Mesenchymal stem cell (in vitro differentiated cells and primary cell): ENCODE measurements around the gene ARID1B.

Experiments used
- DNase-seq: peaks from one replicate; pipeline ENCODE4 v3.0.0-alpha.2; 2013
- H2AFZ ChIP-seq: one replicate; pipeline ENCODE4 v1.6.1; 2013; ENCODE audit warnings: low read depth, mild to moderate bottlenecking, control low read depth, inconsistent platforms, low read length, moderate library complexity
- H2AK5ac ChIP-seq: 2 replicates; pipeline ENCODE4 v1.6.1; 2013; ENCODE audit warnings: low read length, moderate library complexity, mild to moderate bottlenecking, inconsistent platforms; ENCODE audit not compliant: severe bottlenecking
- H2BK120ac ChIP-seq: one replicate; pipeline ENCODE4 v1.6.1; 2013; ENCODE audit warnings: low read depth, mild to moderate bottlenecking, inconsistent platforms, low read length, moderate library complexity
- H2BK12ac ChIP-seq, 2 experiments: one replicate each; pipeline ENCODE4 v1.6.1; 2013; ENCODE audit warnings: inconsistent platforms in 2 of 2, low read length in 2 of 2, mild to moderate bottlenecking in 2 of 2, moderate library complexity in 2 of 2, control low read depth in 1 of 2
- H2BK15ac ChIP-seq: one replicate; pipeline ENCODE4 v1.6.1; 2013; ENCODE audit warnings: mild to moderate bottlenecking, low read depth, inconsistent platforms; ENCODE audit not compliant: poor library complexity, severe bottlenecking
- H2BK5ac ChIP-seq: 2 replicates; pipeline ENCODE4 v1.6.1; 2013; ENCODE audit warnings: low read depth, mild to moderate bottlenecking, low read length, control low read depth, inconsistent platforms; ENCODE audit not compliant: poor library complexity, severe bottlenecking
- H3K14ac ChIP-seq, 2 experiments: one replicate each; pipeline ENCODE4 v1.6.1; 2013; ENCODE audit warnings: inconsistent platforms in 2 of 2, low read length in 2 of 2, control low read depth in 1 of 2, mild to moderate bottlenecking in 1 of 2, moderate library complexity in 1 of 2
- H3K18ac ChIP-seq, 2 experiments: one replicate each; pipeline ENCODE4 v1.6.1; 2013; ENCODE audit warnings: inconsistent platforms in 2 of 2, low read length in 2 of 2, control low read depth in 1 of 2, low read depth in 1 of 2, mild to moderate bottlenecking in 1 of 2
- H3K23ac ChIP-seq, 2 experiments: one replicate each; pipeline ENCODE4 v1.6.1; 2013; ENCODE audit warnings: inconsistent platforms in 2 of 2, low read length in 2 of 2, mild to moderate bottlenecking in 2 of 2, moderate library complexity in 2 of 2, control low read depth in 1 of 2
- H3K27ac ChIP-seq: 2 replicates; pipeline ENCODE4 v1.5.1; 2013; ENCODE audit warnings: mild to moderate bottlenecking, moderate library complexity, low read length, control low read depth, inconsistent platforms; ENCODE audit not compliant: poor library complexity, severe bottlenecking
- H3K27me3 ChIP-seq, 2 experiments: 2 replicates each; pipeline versions ENCODE4 v1.6.1 to v1.7.0; 2013; ENCODE audit warnings: low read length in 2 of 2, mild to moderate bottlenecking in 2 of 2, moderate library complexity in 2 of 2, control low read depth in 1 of 2, inconsistent platforms in 1 of 2; ENCODE audit not compliant: control insufficient read depth in 1 of 2, insufficient read depth in 1 of 2
- H3K36me3 ChIP-seq, 2 experiments: 2 replicates each; pipeline versions ENCODE4 v1.6.1 to v1.7.0; 2013; ENCODE audit warnings: low read length in 2 of 2, control low read depth in 1 of 2, inconsistent platforms in 1 of 2, low read depth in 1 of 2, mild to moderate bottlenecking in 1 of 2; ENCODE audit not compliant: insufficient read depth in 2 of 2, control insufficient read depth in 1 of 2
- H3K4ac ChIP-seq, 2 experiments: one replicate each; pipeline ENCODE4 v1.6.1; 2013; ENCODE audit warnings: inconsistent platforms in 2 of 2, low read length in 2 of 2, mild to moderate bottlenecking in 2 of 2, moderate library complexity in 2 of 2, control low read depth in 1 of 2, low read depth in 1 of 2
- H3K4me1 ChIP-seq: 2 replicates; pipeline ENCODE4 v1.6.1; 2013; ENCODE audit warnings: low read depth, low read length, control low read depth; ENCODE audit not compliant: control insufficient read depth, insufficient read depth
- H3K4me2 ChIP-seq: 2 replicates; pipeline ENCODE4 v1.6.1; 2013; ENCODE audit warnings: low read length, mild to moderate bottlenecking, inconsistent platforms; ENCODE audit not compliant: poor library complexity, severe bottlenecking
- H3K4me3 ChIP-seq, 2 experiments: 2 replicates each; pipeline versions ENCODE4 v1.5.1 to v1.7.0; 2013; ENCODE audit warnings: low read length in 2 of 2, mild to moderate bottlenecking in 2 of 2, control low read depth in 1 of 2, low read depth in 1 of 2; ENCODE audit not compliant: insufficient read depth in 1 of 2
- H3K79me1 ChIP-seq: replicated peaks from 2 replicates; pipeline ENCODE4 v1.6.1; 2013; ENCODE audit warnings: mild to moderate bottlenecking, control low read depth, low read length, inconsistent platforms; ENCODE audit not compliant: poor library complexity, severe bottlenecking
- H3K9ac ChIP-seq: 2 replicates; pipeline ENCODE4 v1.7.0; 2013; ENCODE audit warnings: mild to moderate bottlenecking, low read length, moderate library complexity
- H3K9me3 ChIP-seq: 2 replicates; pipeline ENCODE4 v1.7.0; 2013; ENCODE audit warnings: mild to moderate bottlenecking, low read length; ENCODE audit not compliant: control insufficient read depth
- H4K8ac ChIP-seq: one replicate; pipeline ENCODE4 v1.6.1; 2013; ENCODE audit warnings: inconsistent platforms, mild to moderate bottlenecking, low read length, moderate library complexity
- H4K91ac ChIP-seq: one replicate; pipeline ENCODE4 v1.6.1; 2013; ENCODE audit warnings: mild to moderate bottlenecking, low read length, inconsistent platforms
- WGBS: methylation state at CpG from one replicate; pipeline ENCODE4 v1.1.7; 2013; ENCODE audit warnings: mixed read lengths; 5-methylcytosine and 5-hydroxymethylcytosine counted together

The ARID1B gene

DNA sequence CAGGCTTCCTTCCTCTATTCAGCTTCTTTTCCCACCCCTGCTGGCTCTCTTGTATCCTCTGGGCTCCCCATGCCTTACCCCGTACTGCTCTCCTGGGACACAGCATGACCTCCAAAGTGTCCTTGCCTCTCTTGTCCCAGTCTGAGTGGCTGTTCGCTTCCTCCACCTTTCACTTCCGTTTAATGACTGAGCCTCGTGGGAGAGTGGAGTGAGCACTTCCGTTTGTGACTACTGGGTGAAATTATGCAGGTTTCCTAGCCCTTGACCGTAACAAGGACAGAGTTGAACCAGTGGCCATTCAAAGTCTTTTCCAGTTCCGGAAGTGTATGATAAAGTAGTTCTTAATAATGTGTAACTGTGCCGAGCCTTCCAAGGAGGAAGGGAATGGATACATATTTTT is 109.2 kb downstream of the ARID1B start:
- H3K79me1 ChIP-seq = peaks cover 32% of the 10 kb centered on the region
- DNase-seq = peak; percentile 36
- H3K27ac ChIP-seq = no peak overlapping the region
- H2BK15ac ChIP-seq = no peak overlapping the region
- H3K9ac ChIP-seq = no peak overlapping the region
- H2AK5ac ChIP-seq = no peak overlapping the region
- no peak overlapping the region for H2AFZ ChIP-seq
- no peak overlapping the region for H3K4me2 ChIP-seq
- no peaks in the 10 kb centered on the region for H3K27me3 ChIP-seq
- 50% methylated on average over 7 of the region's 8 CpGs for WGBS
- H3K9me3 ChIP-seq = no peaks in the 10 kb centered on the region
- H3K4ac ChIP-seq = no peak overlapping the region
- no peak overlapping the region for H4K91ac ChIP-seq
- H3K18ac ChIP-seq = no peak overlapping the region
- no peak overlapping the region for H2BK120ac ChIP-seq
- H3K14ac ChIP-seq = peak overlapping the region in 1 of 2 experiments; percentile 70
- H2BK12ac ChIP-seq = peak overlapping the region in 1 of 2 experiments; percentile 65
- peak overlapping the region; percentile 33 for H4K8ac ChIP-seq
- peaks cover 9% of the 10 kb centered on the region for H3K4me1 ChIP-seq
- no peak overlapping the region for H3K4me3 ChIP-seq
- H2BK5ac ChIP-seq = no peak overlapping the region
- H3K23ac ChIP-seq = no peak overlapping the region
- H3K36me3 ChIP-seq = peaks cover 0 to 4% of the 10 kb centered on the region in 2 experiments

DNA sequence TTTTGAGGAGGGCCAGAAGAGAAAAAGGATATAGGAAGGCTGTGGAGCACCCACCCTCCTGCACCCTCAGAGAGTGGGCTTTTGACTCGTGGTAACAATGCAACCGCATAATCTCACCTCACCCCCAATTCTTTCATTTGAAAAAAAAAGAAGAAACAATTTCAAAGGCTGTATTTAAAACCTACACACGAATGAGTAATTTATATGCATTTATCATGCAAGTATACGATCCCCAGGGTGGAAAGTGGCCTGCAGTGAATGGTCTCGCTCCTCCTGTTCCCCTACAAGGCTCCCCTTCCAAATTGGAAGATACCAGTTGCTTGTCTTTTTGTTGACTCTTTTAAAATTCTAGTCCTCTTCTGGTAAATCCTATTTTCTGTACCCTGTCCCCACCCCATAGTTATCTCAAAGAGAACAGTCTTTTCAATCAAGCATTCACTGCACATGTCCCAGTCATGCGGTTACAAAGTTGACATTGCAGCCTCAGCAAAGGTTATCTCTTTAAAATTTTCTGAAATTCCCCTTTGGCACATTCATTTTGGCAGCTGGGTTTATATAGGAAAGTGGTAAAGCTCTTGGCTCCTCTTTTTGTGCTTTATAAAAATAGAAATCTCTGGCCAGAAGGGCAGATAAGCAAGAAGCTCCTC is 110.6 kb downstream of the ARID1B start:
- H4K91ac ChIP-seq = no peak overlapping the region

DNA sequence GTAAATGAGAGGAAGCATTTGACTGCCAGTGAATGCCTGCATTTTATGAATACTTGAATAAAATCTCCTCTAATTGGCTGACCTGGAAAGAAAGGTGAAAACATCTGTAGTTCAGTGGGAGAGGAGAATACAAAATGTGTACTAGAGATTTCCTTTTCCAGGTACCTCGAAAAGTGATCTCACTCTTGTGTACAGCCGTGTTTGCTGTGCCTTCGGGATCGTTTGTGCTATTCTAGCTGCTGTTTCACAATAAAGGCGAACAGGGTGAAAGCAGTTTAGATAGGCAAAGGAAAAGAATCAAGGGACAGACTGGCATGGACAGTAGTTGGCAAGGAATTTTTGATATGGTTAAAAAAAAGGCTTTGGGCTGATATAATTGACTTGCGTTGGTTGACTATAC is 112.3 kb downstream of the ARID1B start:
- 94% methylated on average over 6 of the region's 6 CpGs for whole genome bisulfite sequencing
- Histone ChIP-seq H3K4me1 (peaks cover 2% of the 10 kb centered on the region), H3K4me2 (no peak overlapping the region), H2BK12ac (no peak overlapping the region), H3K27me3 (no peaks in the 10 kb centered on the region), H3K9ac (no peak overlapping the region), H4K8ac (no peak overlapping the region), H3K4me3 (no peak overlapping the region), H3K79me1 (peaks cover 22% of the 10 kb centered on the region), H3K9me3 (no peaks in the 10 kb centered on the region), H4K91ac (no peak overlapping the region), H2BK15ac (no peak overlapping the region), H2BK5ac (no peak overlapping the region), H3K18ac (no peak overlapping the region), H3K36me3 (peaks cover 0 to 4% of the 10 kb centered on the region in 2 experiments), H3K4ac (no peak overlapping the region), H3K27ac (no peak overlapping the region), H3K14ac (no peak overlapping the region), H3K23ac (no peak overlapping the region), H2BK120ac (no peak overlapping the region), H2AK5ac (no peak overlapping the region), H2AFZ (no peak overlapping the region)
- no peak for DNase-seq

More for the DNA sequence above, 110.6 kb downstream of the ARID1B start:
- H3K4ac ChIP-seq = no peak overlapping the region
- no peak overlapping the region for H3K9ac ChIP-seq
- H3K79me1 ChIP-seq = peaks cover 26% of the 10 kb centered on the region
- H2AFZ ChIP-seq = no peak overlapping the region
- H3K27ac ChIP-seq = no peak overlapping the region
- H3K27me3 ChIP-seq = no peaks in the 10 kb centered on the region
- H3K4me2 ChIP-seq = no peak overlapping the region
- H2BK120ac ChIP-seq = no peak overlapping the region
- no peak overlapping the region for H3K14ac ChIP-seq
- no peak overlapping the region for H3K18ac ChIP-seq
- 77% methylated on average over 4 of the region's 6 CpGs for WGBS
- DNase-seq = no peak
- H2AK5ac ChIP-seq = no peak overlapping the region
- no peak overlapping the region for H2BK15ac ChIP-seq
- no peak overlapping the region for H3K23ac ChIP-seq
- H3K9me3 ChIP-seq = no peaks in the 10 kb centered on the region
- H2BK5ac ChIP-seq = no peak overlapping the region
- H3K4me3 ChIP-seq = no peak overlapping the region
- peaks cover 0 to 4% of the 10 kb centered on the region in 2 experiments for H3K36me3 ChIP-seq
- peaks cover 9% of the 10 kb centered on the region for H3K4me1 ChIP-seq
- H2BK12ac ChIP-seq = no peak overlapping the region
- no peak overlapping the region for H4K8ac ChIP-seq

DNA sequence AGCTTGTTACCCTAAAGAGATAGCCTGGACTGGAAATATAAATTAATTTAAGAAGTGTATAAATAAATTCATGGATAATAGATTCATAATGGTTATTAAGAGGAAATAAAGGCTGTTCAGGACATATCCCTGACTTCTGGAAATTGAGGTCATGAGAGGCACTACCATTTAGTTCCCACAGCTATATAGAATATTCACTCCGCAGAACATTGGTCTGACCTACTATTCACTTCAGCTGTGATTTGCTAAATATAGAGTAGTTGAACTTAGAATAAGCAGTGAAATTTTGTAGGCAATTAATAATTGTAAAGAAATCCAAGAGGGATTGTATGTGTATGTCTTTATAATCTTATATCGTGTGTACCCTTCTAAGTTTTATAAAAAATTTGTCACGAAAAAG is 112.8 kb downstream of the ARID1B start:
- Histone ChIP-seq H3K4me2 (no peak overlapping the region), H4K8ac (no peak overlapping the region), H3K4me3 (no peak overlapping the region), H3K36me3 (peaks cover 0 to 4% of the 10 kb centered on the region in 2 experiments), H3K9ac (no peak overlapping the region), H3K27me3 (no peaks in the 10 kb centered on the region), H4K91ac (no peak overlapping the region), H3K9me3 (no peaks in the 10 kb centered on the region), H2BK15ac (no peak overlapping the region), H3K4me1 (peaks cover 2% of the 10 kb centered on the region), H3K23ac (no peak overlapping the region), H3K18ac (no peak overlapping the region), H2AK5ac (no peak overlapping the region), H2BK5ac (no peak overlapping the region), H2BK12ac (no peak overlapping the region), H3K4ac (no peak overlapping the region), H3K14ac (no peak overlapping the region), H3K79me1 (peaks cover 21% of the 10 kb centered on the region), H2BK120ac (no peak overlapping the region), H3K27ac (no peak overlapping the region), H2AFZ (no peak overlapping the region)
- no CpG with 5 or more reads among the region's 3 CpGs for WGBS
- no peak for DNase-seq
